ENCODE results near the gene IRF1. TPM values are rescaled to one million over a fixed set of nuclear protein-coding genes. Genes with fewer than 3 reads are reported as not detected.
A peak's percentile ranks its signal among the peaks of the same experiment; 100 is the strongest.

Gene IRF1
- polyA plus RNA-seq, 3 donors = 125 to 363 (median 129) TPM

- H3K27me3 Mint-ChIP-seq (ENCODE audit: low read depth in 3 of 3) = peaks cover 0 to 1% (median 0%) of the 10 kb centered on the region in 3 donors
- H3K4me3 ChIP-seq (replicated peaks in 1 of 3; ENCODE audit: low read depth in 2 of 3, low read length in 3 of 3) = no peak overlapping the region
- no peak overlapping the region for H3K27ac ChIP-seq (ENCODE audit: low read depth in 1 of 2, low read length in 2 of 2)
- peak overlapping the region in 3 of 7 donors; percentile 55 to 78 (median 77) for H3K27ac Mint-ChIP-seq
- no peaks in the 10 kb centered on the region for H3K27me3 ChIP-seq (ENCODE audit: control insufficient read depth in 2 of 2, insufficient read depth in 2 of 2, low read length in 2 of 2)
- intact Hi-C loops (cut with micrococcal nuclease) = no loop called here
- H3K9me3 Mint-ChIP-seq = no peaks in the 10 kb centered on the region
- DNase-seq = no peak
- no peaks in the 10 kb centered on the region for H3K79me2 ChIP-seq (ENCODE audit: insufficient read depth, low read length)
- no peak overlapping the region for H2AFZ ChIP-seq (ENCODE audit: insufficient read depth, low read depth, low read length, poor library complexity, severe bottlenecking)
- peaks cover 70% of the 10 kb centered on the region for H3K4me1 Mint-ChIP-seq
- H4K20me1 ChIP-seq (ENCODE audit: insufficient read depth, low read length) = peaks cover 48% of the 10 kb centered on the region
- no peaks in the 10 kb centered on the region for H3K9me3 ChIP-seq (replicated peaks in 1 of 2; ENCODE audit: control insufficient read depth in 1 of 2, insufficient read depth in 1 of 2, low read length in 2 of 2)
- peaks cover 33 to 55% of the 10 kb centered on the region in 2 donors for H3K4me1 ChIP-seq (ENCODE audit: control insufficient read depth in 1 of 2, insufficient read depth in 2 of 2, low read length in 2 of 2)
- no peak overlapping the region for H3K4me3 Mint-ChIP-seq
- peak; percentile 21 for TF ChIP-seq CTCF (IDR thresholded peaks at IDR 0.05)
- no peak overlapping the region for H3K4me2 ChIP-seq (replicated peaks; ENCODE audit: extremely low read depth, low read length, poor library complexity, severe bottlenecking)
- peaks cover 35 to 38% of the 10 kb centered on the region in 2 donors for H3K36me3 Mint-ChIP-seq
- WGBS (ENCODE audit: insufficient coverage) = 94% methylated on average over 5 of the region's 7 CpGs
- peaks cover 6 to 14% of the 10 kb centered on the region in 2 donors for H3K36me3 ChIP-seq (replicated peaks in 1 of 2; ENCODE audit: control insufficient read depth in 1 of 2, insufficient read depth in 2 of 2, low read length in 2 of 2)
- H3K9ac ChIP-seq (ENCODE audit: insufficient read depth, low read length, poor library complexity, severe bottlenecking) = no peak overlapping the region
These were observed 13.4 kb downstream of the IRF1 start for GRCh38 chr5:132476876-132477781.

- TF ChIP-seq CTCF (IDR thresholded peaks at IDR 0.05) = no peak
- 98% methylated on average over 4 of the region's 8 CpGs for WGBS (ENCODE audit: insufficient coverage)
- no peak for DNase-seq
- Histone ChIP-seq H3K9ac (ENCODE audit: insufficient read depth, low read length, poor library complexity, severe bottlenecking) (no peak overlapping the region), H3K36me3 (replicated peaks in 1 of 2; ENCODE audit: control insufficient read depth in 1 of 2, insufficient read depth in 2 of 2, low read length in 2 of 2) (peaks cover under 1 to 6% of the 10 kb centered on the region in 2 donors), H3K9me3 (replicated peaks in 1 of 2; ENCODE audit: control insufficient read depth in 1 of 2, insufficient read depth in 1 of 2, low read length in 2 of 2) (no peaks in the 10 kb centered on the region), H3K4me3 (replicated peaks in 1 of 3; ENCODE audit: low read depth in 2 of 3, low read length in 3 of 3) (no peak overlapping the region), H3K79me2 (ENCODE audit: insufficient read depth, low read length) (no peaks in the 10 kb centered on the region), H4K20me1 (ENCODE audit: insufficient read depth, low read length) (peaks cover 39% of the 10 kb centered on the region), H3K4me1 (ENCODE audit: control insufficient read depth in 1 of 2, insufficient read depth in 2 of 2, low read length in 2 of 2) (peaks cover 35 to 58% of the 10 kb centered on the region in 2 donors), H3K27me3 (ENCODE audit: control insufficient read depth in 2 of 2, insufficient read depth in 2 of 2, low read length in 2 of 2) (no peaks in the 10 kb centered on the region), H2AFZ (ENCODE audit: insufficient read depth, low read depth, low read length, poor library complexity, severe bottlenecking) (no peak overlapping the region), H3K4me2 (replicated peaks; ENCODE audit: extremely low read depth, low read length, poor library complexity, severe bottlenecking) (no peak overlapping the region), H3K27ac (ENCODE audit: low read depth in 1 of 2, low read length in 2 of 2) (no peak overlapping the region)
- Mint-ChIP-seq H3K9me3 (no peaks in the 10 kb centered on the region), H3K27me3 (ENCODE audit: low read depth in 3 of 3) (peaks cover 0 to 3% (median 0%) of the 10 kb centered on the region in 3 donors), H3K27ac (peak overlapping the region in 5 of 7 donors; percentile 13 to 77 (median 42)), H3K4me1 (peaks cover 71% of the 10 kb centered on the region), H3K36me3 (peaks cover 35 to 40% of the 10 kb centered on the region in 2 donors), H3K4me3 (no peak overlapping the region)
- intact Hi-C loops (cut with micrococcal nuclease) = no loop called here
These were observed 14.3 kb downstream of the IRF1 start for GRCh38 chr5:132475987-132476875.
